ENCODE results near the gene CPVL. TPM values are rescaled to one million over a fixed set of nuclear protein-coding genes. Genes with fewer than 3 reads are reported as not detected.

The CPVL gene
- total RNA-seq, 1 donor from 2014 or later = 25.9 TPM

DNA sequence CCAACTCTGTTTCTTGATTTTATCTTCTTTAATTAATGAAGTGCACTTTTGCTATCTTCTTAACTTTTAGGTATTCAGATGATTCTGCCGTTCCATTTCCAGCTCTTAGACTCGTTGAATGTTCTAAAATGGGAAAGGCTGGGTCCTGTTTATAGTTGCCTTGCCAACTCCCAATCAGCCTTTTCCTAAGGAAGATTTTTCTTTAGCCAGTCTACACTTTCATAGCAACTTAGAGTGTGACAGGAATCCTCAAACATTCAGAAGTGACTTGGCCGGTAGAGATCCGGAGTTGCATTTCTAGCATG, 165.2 kb downstream of the CPVL start:
- Histone ChIP-seq H3K4me3 (ENCODE audit: low read depth, low read length) (no peak overlapping the region), H3K27me3 (ENCODE audit: control insufficient read depth, insufficient read depth, low read length) (no peaks in the 10 kb centered on the region), H3K36me3 (ENCODE audit: control insufficient read depth, insufficient read depth, low read length) (no peaks in the 10 kb centered on the region)
- TF ChIP-seq, protein P1, sequence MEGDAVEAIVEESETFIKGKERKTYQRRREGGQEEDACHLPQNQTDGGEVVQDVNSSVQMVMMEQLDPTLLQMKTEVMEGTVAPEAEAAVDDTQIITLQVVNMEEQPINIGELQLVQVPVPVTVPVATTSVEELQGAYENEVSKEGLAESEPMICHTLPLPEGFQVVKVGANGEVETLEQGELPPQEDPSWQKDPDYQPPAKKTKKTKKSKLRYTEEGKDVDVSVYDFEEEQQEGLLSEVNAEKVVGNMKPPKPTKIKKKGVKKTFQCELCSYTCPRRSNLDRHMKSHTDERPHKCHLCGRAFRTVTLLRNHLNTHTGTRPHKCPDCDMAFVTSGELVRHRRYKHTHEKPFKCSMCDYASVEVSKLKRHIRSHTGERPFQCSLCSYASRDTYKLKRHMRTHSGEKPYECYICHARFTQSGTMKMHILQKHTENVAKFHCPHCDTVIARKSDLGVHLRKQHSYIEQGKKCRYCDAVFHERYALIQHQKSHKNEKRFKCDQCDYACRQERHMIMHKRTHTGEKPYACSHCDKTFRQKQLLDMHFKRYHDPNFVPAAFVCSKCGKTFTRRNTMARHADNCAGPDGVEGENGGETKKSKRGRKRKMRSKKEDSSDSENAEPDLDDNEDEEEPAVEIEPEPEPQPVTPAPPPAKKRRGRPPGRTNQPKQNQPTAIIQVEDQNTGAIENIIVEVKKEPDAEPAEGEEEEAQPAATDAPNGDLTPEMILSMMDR (IDR thresholded peaks at IDR 0.05; ENCODE audit: insufficient read depth, low read length, poor library complexity, severe bottlenecking) = no peak
- DNase-seq (ENCODE audit: low read depth) = no peak

DNA sequence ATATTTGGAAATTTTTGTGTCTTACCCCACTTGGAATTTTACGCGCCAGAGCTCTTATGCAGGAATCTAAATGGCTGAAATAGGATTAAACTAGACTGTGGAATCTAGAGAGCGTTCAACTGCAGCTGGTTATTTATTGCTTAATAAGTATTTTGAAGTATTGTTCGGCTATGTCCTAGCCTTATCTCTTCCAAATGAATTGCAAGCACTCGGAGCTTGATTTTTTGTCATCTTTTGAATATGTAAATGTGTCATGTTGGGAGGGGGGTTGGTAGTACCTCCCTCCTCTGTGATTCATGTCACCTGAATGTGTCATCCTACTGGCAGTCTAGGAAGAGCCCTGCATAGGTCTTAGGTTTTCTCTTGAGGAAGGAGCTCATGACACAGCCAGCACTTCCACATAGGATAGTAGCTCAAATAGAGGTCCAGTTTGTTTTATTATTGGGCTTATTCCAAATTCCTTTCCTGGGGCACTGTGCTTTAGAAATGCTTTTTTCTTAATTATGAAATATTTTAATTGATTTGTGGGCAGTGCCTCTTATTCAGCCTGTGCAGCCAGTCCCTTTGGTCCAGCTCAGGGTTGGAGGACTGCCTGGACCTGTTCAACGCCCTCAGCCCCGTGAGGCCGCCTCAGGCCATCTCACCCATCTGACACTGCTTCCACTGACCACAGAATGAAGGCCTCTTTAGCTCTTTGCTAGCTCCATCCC, 165.7 kb downstream of the CPVL start:
- H3K36me3 ChIP-seq (ENCODE audit: control insufficient read depth, insufficient read depth, low read length) = no peaks in the 10 kb centered on the region
- no peak overlapping the region for H3K4me3 ChIP-seq (ENCODE audit: low read depth, low read length)
- TF ChIP-seq, protein P1 (IDR thresholded peaks at IDR 0.05; ENCODE audit: insufficient read depth, low read length, poor library complexity, severe bottlenecking) = no peak
- H3K27me3 ChIP-seq (ENCODE audit: control insufficient read depth, insufficient read depth, low read length) = no peaks in the 10 kb centered on the region
- DNase-seq (ENCODE audit: low read depth) = no peak

DNA sequence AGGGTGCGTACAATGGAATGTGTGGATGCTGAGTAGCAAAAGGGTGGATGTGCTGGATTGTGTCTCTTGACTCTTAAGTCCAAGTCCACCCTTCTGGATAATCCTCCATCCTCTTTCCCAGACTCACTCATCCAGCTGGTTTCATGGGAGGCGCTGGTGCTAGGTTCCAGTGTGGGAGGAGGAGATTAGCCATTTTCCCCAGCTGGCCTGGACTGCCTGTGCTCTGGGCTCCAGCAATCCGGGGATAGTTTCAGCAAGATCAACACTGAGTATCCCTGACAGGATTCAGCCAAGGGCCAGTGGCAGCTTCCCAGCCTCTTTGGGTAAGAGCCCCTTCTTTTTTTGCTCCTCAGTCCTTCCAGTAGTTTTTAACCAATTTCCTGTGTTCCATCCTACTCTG, 166.6 kb downstream of the CPVL start:
- no peak for DNase-seq (ENCODE audit: low read depth)
- TF ChIP-seq, protein P1 (IDR thresholded peaks at IDR 0.05; ENCODE audit: insufficient read depth, low read length, poor library complexity, severe bottlenecking) = no peak
- no peaks in the 10 kb centered on the region for H3K36me3 ChIP-seq (ENCODE audit: control insufficient read depth, insufficient read depth, low read length)
- no peaks in the 10 kb centered on the region for H3K27me3 ChIP-seq (ENCODE audit: control insufficient read depth, insufficient read depth, low read length)
- H3K4me3 ChIP-seq (ENCODE audit: low read depth, low read length) = no peak overlapping the region

DNA sequence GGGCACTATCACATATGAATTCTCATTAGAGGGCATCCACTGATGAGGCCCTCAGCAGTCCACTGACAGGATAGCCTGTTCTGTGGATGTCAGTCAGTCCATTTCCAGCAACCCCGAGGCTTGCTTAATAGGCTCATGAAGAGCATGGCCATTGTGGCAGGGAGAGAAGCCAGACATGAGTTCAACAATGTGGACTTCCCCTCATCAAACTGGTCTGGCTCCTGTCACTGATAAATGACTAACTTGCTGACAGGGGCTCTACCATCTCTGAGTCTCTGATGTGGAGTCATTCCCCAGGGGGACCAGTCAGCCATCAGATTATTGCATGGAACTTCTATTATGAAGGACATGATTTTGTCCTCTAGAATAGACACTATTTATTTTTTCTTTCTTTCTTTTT, 168.5 kb downstream of the CPVL start:
- Histone ChIP-seq H3K36me3 (ENCODE audit: control insufficient read depth, insufficient read depth, low read length) (no peaks in the 10 kb centered on the region), H3K4me3 (ENCODE audit: low read depth, low read length) (no peak overlapping the region), H3K27me3 (ENCODE audit: control insufficient read depth, insufficient read depth, low read length) (no peaks in the 10 kb centered on the region)
- TF ChIP-seq, protein P1 (IDR thresholded peaks at IDR 0.05; ENCODE audit: insufficient read depth, low read length, poor library complexity, severe bottlenecking) = no peak
- no peak for DNase-seq (ENCODE audit: low read depth)

DNA sequence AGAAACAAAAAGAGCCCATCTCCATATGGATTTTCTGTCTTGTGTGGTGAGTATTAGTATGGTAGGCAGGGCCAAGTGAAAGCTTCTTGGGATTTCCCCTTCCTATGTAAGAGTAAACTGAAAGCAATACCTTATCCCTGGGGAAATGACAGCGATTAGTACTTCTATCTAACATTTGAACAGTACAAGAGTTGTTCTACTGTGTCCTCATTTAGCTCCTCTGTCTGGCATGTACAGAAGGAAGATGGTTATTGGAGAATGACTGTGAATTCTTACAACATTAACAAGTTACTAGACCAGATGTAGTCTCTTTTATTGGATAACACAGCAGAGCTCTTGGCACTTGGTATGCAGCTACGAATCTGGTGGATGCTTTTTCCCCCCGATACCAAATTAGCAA, 170.3 kb downstream of the CPVL start:
- TF ChIP-seq, protein P1 (IDR thresholded peaks at IDR 0.05; ENCODE audit: insufficient read depth, low read length, poor library complexity, severe bottlenecking) = no peak
- no peak for DNase-seq (ENCODE audit: low read depth)

DNA sequence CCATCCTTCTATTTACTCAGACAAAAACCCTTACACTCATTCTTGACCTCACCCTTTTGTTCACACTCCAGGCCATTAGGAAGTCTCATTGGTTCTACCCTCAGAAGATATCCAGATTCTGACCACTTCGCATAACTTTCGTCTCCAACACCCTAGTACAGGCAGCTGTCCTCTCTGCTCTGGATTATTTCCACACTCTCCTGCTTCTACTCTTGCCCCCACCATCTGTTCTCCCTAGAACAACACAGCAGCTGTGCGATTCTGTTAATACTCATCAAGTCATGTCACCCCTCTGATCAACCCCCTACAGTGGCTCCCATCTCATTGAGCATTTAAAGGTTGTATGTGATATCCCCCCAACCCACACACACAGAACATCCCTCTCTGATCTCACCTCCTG, 172.7 kb downstream of the CPVL start:
- TF ChIP-seq, protein P1 (IDR thresholded peaks at IDR 0.05; ENCODE audit: insufficient read depth, low read length, poor library complexity, severe bottlenecking) = no peak
- Histone ChIP-seq H3K36me3 (ENCODE audit: control insufficient read depth, insufficient read depth, low read length) (no peaks in the 10 kb centered on the region), H3K4me3 (ENCODE audit: low read depth, low read length) (no peak overlapping the region), H3K27me3 (ENCODE audit: control insufficient read depth, insufficient read depth, low read length) (no peaks in the 10 kb centered on the region)
- no peak for DNase-seq (ENCODE audit: low read depth)

More for the DNA sequence above, 170.3 kb downstream of the CPVL start:
- Histone ChIP-seq H3K4me3 (ENCODE audit: low read depth, low read length) (no peak overlapping the region), H3K27me3 (ENCODE audit: control insufficient read depth, insufficient read depth, low read length) (no peaks in the 10 kb centered on the region), H3K36me3 (ENCODE audit: control insufficient read depth, insufficient read depth, low read length) (no peaks in the 10 kb centered on the region)

Data from kidney epithelial cell (primary cell).